Measurements from ENCODE around the gene PSMB5.
A peak's percentile ranks its signal among the peaks of the same experiment; 100 is the strongest.

PSMB5 gene

GRCh38 chr14:23071244-23071920, 36.7 kb upstream of the PSMB5 start:
- H3K27ac ChIP-seq (ENCODE audit: low read length, poor library complexity, severe bottlenecking): peak overlapping the region; percentile 87
- peak overlapping the region in 1 of 2 experiments; percentile 22 for H3K14ac ChIP-seq (ENCODE audit: low read length in 2 of 2)
- H4K91ac ChIP-seq (ENCODE audit: low read length): no peak overlapping the region
- no peak overlapping the region for H3K23ac ChIP-seq (ENCODE audit: low read length in 2 of 2)
- H2BK15ac ChIP-seq (ENCODE audit: low read depth, poor library complexity, severe bottlenecking): no peak overlapping the region
- WGBS: 5% methylated on average over 14 of the region's 14 CpGs
- peak; percentile 94 for DNase-seq
- peak overlapping the region; percentile 85 for H2BK5ac ChIP-seq (ENCODE audit: low read depth, low read length, poor library complexity, severe bottlenecking)
- H2BK12ac ChIP-seq (ENCODE audit: low read length in 2 of 2): no peak overlapping the region
- no peaks in the 10 kb centered on the region for H3K9me3 ChIP-seq (ENCODE audit: control insufficient read depth, low read length)
- peak overlapping the region; percentile 95 for H3K4me2 ChIP-seq (ENCODE audit: low read length, poor library complexity, severe bottlenecking)
- H2BK120ac ChIP-seq (ENCODE audit: low read depth, low read length): peak overlapping the region; percentile 7
- peak overlapping the region; percentile 72 to 94 for H3K18ac ChIP-seq (ENCODE audit: low read depth in 1 of 2, low read length in 2 of 2)
- H4K8ac ChIP-seq (ENCODE audit: low read length): peak overlapping the region; percentile 72
- H2AK5ac ChIP-seq (ENCODE audit: low read length, severe bottlenecking): peak overlapping the region; percentile 75
- peaks cover 9% of the 10 kb centered on the region for H3K79me1 ChIP-seq (replicated peaks; ENCODE audit: low read length, poor library complexity, severe bottlenecking)
- H3K27me3 ChIP-seq (ENCODE audit: control insufficient read depth in 1 of 2, insufficient read depth in 1 of 2, low read length in 2 of 2): no peaks in the 10 kb centered on the region
- peaks cover 23% of the 10 kb centered on the region for H3K4me1 ChIP-seq (ENCODE audit: control insufficient read depth, insufficient read depth, low read depth, low read length)
- H2AFZ ChIP-seq (ENCODE audit: low read depth, low read length): no peak overlapping the region
- peak overlapping the region; percentile 48 to 93 for H3K4ac ChIP-seq (ENCODE audit: low read depth in 1 of 2, low read length in 2 of 2)
- peak overlapping the region; percentile 70 to 97 for H3K4me3 ChIP-seq (ENCODE audit: insufficient read depth in 1 of 2, low read depth in 1 of 2, low read length in 2 of 2)
- H3K36me3 ChIP-seq (ENCODE audit: control insufficient read depth in 1 of 2, insufficient read depth in 2 of 2, low read depth in 1 of 2, low read length in 2 of 2): peaks cover 41 to 78% of the 10 kb centered on the region in 2 experiments
- H3K9ac ChIP-seq (ENCODE audit: low read length): peak overlapping the region; percentile 99

GRCh38 chr14:23070262-23071129, 35.8 kb upstream of the PSMB5 start:
- Histone ChIP-seq H3K9ac (ENCODE audit: low read length) (peak overlapping the region; percentile 99), H4K8ac (ENCODE audit: low read length) (no peak overlapping the region), H2BK5ac (ENCODE audit: low read depth, low read length, poor library complexity, severe bottlenecking) (no peak overlapping the region), H2BK15ac (ENCODE audit: low read depth, poor library complexity, severe bottlenecking) (no peak overlapping the region), H4K91ac (ENCODE audit: low read length) (no peak overlapping the region), H3K4ac (ENCODE audit: low read depth in 1 of 2, low read length in 2 of 2) (peak overlapping the region in 1 of 2 experiments; percentile 54), H2BK120ac (ENCODE audit: low read depth, low read length) (no peak overlapping the region), H3K79me1 (replicated peaks; ENCODE audit: low read length, poor library complexity, severe bottlenecking) (peaks cover 3% of the 10 kb centered on the region), H2AFZ (ENCODE audit: low read depth, low read length) (no peak overlapping the region), H2AK5ac (ENCODE audit: low read length, severe bottlenecking) (peak overlapping the region; percentile 36), H3K18ac (ENCODE audit: low read depth in 1 of 2, low read length in 2 of 2) (peak overlapping the region in 1 of 2 experiments; percentile 70), H3K9me3 (ENCODE audit: control insufficient read depth, low read length) (no peaks in the 10 kb centered on the region), H3K4me1 (ENCODE audit: control insufficient read depth, insufficient read depth, low read depth, low read length) (peaks cover 25% of the 10 kb centered on the region), H2BK12ac (ENCODE audit: low read length in 2 of 2) (no peak overlapping the region), H3K36me3 (ENCODE audit: control insufficient read depth in 1 of 2, insufficient read depth in 2 of 2, low read depth in 1 of 2, low read length in 2 of 2) (peaks cover 38 to 78% of the 10 kb centered on the region in 2 experiments), H3K4me3 (ENCODE audit: insufficient read depth in 1 of 2, low read depth in 1 of 2, low read length in 2 of 2) (peak overlapping the region; percentile 70 to 97), H3K23ac (ENCODE audit: low read length in 2 of 2) (no peak overlapping the region), H3K27ac (ENCODE audit: low read length, poor library complexity, severe bottlenecking) (peak overlapping the region; percentile 87), H3K4me2 (ENCODE audit: low read length, poor library complexity, severe bottlenecking) (peak overlapping the region; percentile 95), H3K14ac (ENCODE audit: low read length in 2 of 2) (no peak overlapping the region), H3K27me3 (ENCODE audit: control insufficient read depth in 1 of 2, insufficient read depth in 1 of 2, low read length in 2 of 2) (no peaks in the 10 kb centered on the region)
- DNase-seq: no peak
- under 1% methylated on average over 5 of the region's 10 CpGs for WGBS

GRCh38 chr14:23069413-23069806, 34.7 kb upstream of the PSMB5 start:
- peak overlapping the region; percentile 29 for H3K4me2 ChIP-seq (ENCODE audit: low read length, poor library complexity, severe bottlenecking)
- no peak overlapping the region for H3K4ac ChIP-seq (ENCODE audit: low read depth in 1 of 2, low read length in 2 of 2)
- no peak overlapping the region for H3K23ac ChIP-seq (ENCODE audit: low read length in 2 of 2)
- H3K4me1 ChIP-seq (ENCODE audit: control insufficient read depth, insufficient read depth, low read depth, low read length): peaks cover 25% of the 10 kb centered on the region
- H3K79me1 ChIP-seq (replicated peaks; ENCODE audit: low read length, poor library complexity, severe bottlenecking): peaks cover 2% of the 10 kb centered on the region
- H3K27me3 ChIP-seq (ENCODE audit: control insufficient read depth in 1 of 2, insufficient read depth in 1 of 2, low read length in 2 of 2): no peaks in the 10 kb centered on the region
- H2BK5ac ChIP-seq (ENCODE audit: low read depth, low read length, poor library complexity, severe bottlenecking): no peak overlapping the region
- WGBS: 71% methylated on average over 3 of the region's 4 CpGs
- H2BK120ac ChIP-seq (ENCODE audit: low read depth, low read length): no peak overlapping the region
- no peak overlapping the region for H2AFZ ChIP-seq (ENCODE audit: low read depth, low read length)
- H3K9ac ChIP-seq (ENCODE audit: low read length): peak overlapping the region; percentile 99
- peak overlapping the region; percentile 36 for H4K8ac ChIP-seq (ENCODE audit: low read length)
- peak overlapping the region; percentile 10 for H2AK5ac ChIP-seq (ENCODE audit: low read length, severe bottlenecking)
- peak overlapping the region in 1 of 2 experiments; percentile 50 for H3K4me3 ChIP-seq (ENCODE audit: insufficient read depth in 1 of 2, low read depth in 1 of 2, low read length in 2 of 2)
- peaks cover 44 to 78% of the 10 kb centered on the region in 2 experiments for H3K36me3 ChIP-seq (ENCODE audit: control insufficient read depth in 1 of 2, insufficient read depth in 2 of 2, low read depth in 1 of 2, low read length in 2 of 2)
- peak overlapping the region; percentile 57 for H3K27ac ChIP-seq (ENCODE audit: low read length, poor library complexity, severe bottlenecking)
- H3K14ac ChIP-seq (ENCODE audit: low read length in 2 of 2): no peak overlapping the region
- H3K9me3 ChIP-seq (ENCODE audit: control insufficient read depth, low read length): no peaks in the 10 kb centered on the region
- no peak overlapping the region for H2BK12ac ChIP-seq (ENCODE audit: low read length in 2 of 2)
- DNase-seq: no peak
- no peak overlapping the region for H4K91ac ChIP-seq (ENCODE audit: low read length)
- H2BK15ac ChIP-seq (ENCODE audit: low read depth, poor library complexity, severe bottlenecking): no peak overlapping the region
- no peak overlapping the region for H3K18ac ChIP-seq (ENCODE audit: low read depth in 1 of 2, low read length in 2 of 2)

Data from mesenchymal stem cell (in vitro differentiated cells and primary cell).